Transverse colon (tissue), 4 donors: Measurements from ENCODE around the gene STING1. TPM values are rescaled to one million over a fixed set of nuclear protein-coding genes. Genes with fewer than 3 reads are reported as not detected.

Experiments used
- DNase-seq: peaks from one replicate; pipeline ENCODE4 v3.0.0-alpha.2; 2019
- H3K27ac ChIP-seq, 4 donors: fragments of 200-600 bp; sonication (generic); 2 replicates each; pipeline ENCODE4 v1.5.1; 2016 to 2018; ENCODE audit warnings: inconsistent platforms in 4 of 4
- H3K27me3 ChIP-seq: fragments of 200-600 bp; sonication (generic); 2 replicates; pipeline ENCODE4 v1.5.1; 2017; ENCODE audit warnings: inconsistent platforms
- H3K36me3 ChIP-seq, 4 donors: fragments of 200-600 bp; sonication (generic); 2 replicates each; pipeline ENCODE4 v1.5.1; 2017 to 2019; ENCODE audit warnings: inconsistent platforms in 4 of 4
- H3K4me1 ChIP-seq, 4 donors: fragments of 200-600 bp; sonication (generic); 2 replicates each; pipeline ENCODE4 v1.5.1; 2017 to 2020; ENCODE audit warnings: inconsistent platforms in 4 of 4
- H3K4me3 ChIP-seq, 4 donors: fragments of 200-600 bp; sonication (generic); 1 replicate in 1 of 4; 2 replicates in 3 of 4; pipeline versions ENCODE4 v1.5.1 to v1.6.1; 2017 to 2019; ENCODE audit warnings: inconsistent platforms in 4 of 4
- H3K9me3 ChIP-seq, 2 donors: fragments of 200-600 bp; sonication (generic); 2 replicates each; pipeline ENCODE4 v1.5.1; 2017 to 2019; ENCODE audit warnings: inconsistent platforms in 2 of 2
- EP300 ChIP-seq: sonication (generic); formaldehyde crosslinking; IDR thresholded peaks from one replicate; pipeline ENCODE4 v1.6.1; 2017; ENCODE audit warnings: antibody characterized with exemption, low read depth
- POLR2A ChIP-seq: fragments of 450-650 bp; IDR thresholded peaks from one replicate; pipeline ENCODE4 v1.6.1; 2016; ENCODE audit warnings: antibody characterized with exemption, mild to moderate bottlenecking, moderate library complexity
- POLR2AphosphoS5 ChIP-seq, 3 donors: sonication (generic); formaldehyde crosslinking; IDR thresholded peaks; one replicate each; pipeline ENCODE4 v1.6.1; 2016; ENCODE audit warnings: antibody characterized with exemption in 3 of 3
- WGBS, 2 donors: methylation state at CpG; one replicate each; pipeline ENCODE4 v1.1.5; 2018; ENCODE audit warnings: low coverage in 1 of 2; 5-methylcytosine and 5-hydroxymethylcytosine counted together
- in situ Hi-C, 4 donors: fragments of 200-750 bp; cut with MboI; loops; one replicate each; pipeline versions ENCODE4 v1.15.0 to v1.15.1; 2017; ENCODE audit warnings: low sequenced_read_pairs in 3 of 4, low pct_ligation_motif_present in 1 of 4, low pct_unique_long_range_greater_than_20kb in 1 of 4
- intact Hi-C: fragments of 100-400 bp; cut with DNase I; formaldehyde crosslinking; loops from one replicate; pipeline ENCODE4 v1.15.1; 2023; ENCODE audit warnings: low total_unique reads
- total RNA-seq, 4 donors: library from RNA; depleted of rRNA; stranded (reverse); fragments of >200 nt; gene quantifications; one replicate each; pipeline ENCODE4 v1.1.0, GENCODE V29; 2016
- TF ChIP-seq, protein P1 (sequence below), 5 experiments: fragments of 200-600 bp in 3 of 5; fragments of 450-650 bp in 2 of 5; sonication (generic) in 3 of 5; IDR thresholded peaks; 1 replicate in 2 of 5; 2 replicates in 3 of 5; pipeline ENCODE4 v1.5.1; 2016 to 2017; ENCODE audit warnings: antibody characterized with exemption in 5 of 5, inconsistent platforms in 3 of 5, mild to moderate bottlenecking in 2 of 5, moderate library complexity in 1 of 5

STING1 gene
- total RNA-seq, 4 donors from 2014 or later: 12.2 to 51.5 (median 19.1) TPM

GRCh38 chr5:139495638-139496435 lies 13.3 kb upstream of the STING1 start:
- 91 to 92% methylated on average over 2 to 3 of the region's 3 CpGs for WGBS, 2 donors
- H3K9me3 ChIP-seq: no peaks in the 10 kb centered on the region
- intact Hi-C loops: no loop called here
- H3K36me3 ChIP-seq: no peaks in the 10 kb centered on the region
- TF ChIP-seq, protein P1, sequence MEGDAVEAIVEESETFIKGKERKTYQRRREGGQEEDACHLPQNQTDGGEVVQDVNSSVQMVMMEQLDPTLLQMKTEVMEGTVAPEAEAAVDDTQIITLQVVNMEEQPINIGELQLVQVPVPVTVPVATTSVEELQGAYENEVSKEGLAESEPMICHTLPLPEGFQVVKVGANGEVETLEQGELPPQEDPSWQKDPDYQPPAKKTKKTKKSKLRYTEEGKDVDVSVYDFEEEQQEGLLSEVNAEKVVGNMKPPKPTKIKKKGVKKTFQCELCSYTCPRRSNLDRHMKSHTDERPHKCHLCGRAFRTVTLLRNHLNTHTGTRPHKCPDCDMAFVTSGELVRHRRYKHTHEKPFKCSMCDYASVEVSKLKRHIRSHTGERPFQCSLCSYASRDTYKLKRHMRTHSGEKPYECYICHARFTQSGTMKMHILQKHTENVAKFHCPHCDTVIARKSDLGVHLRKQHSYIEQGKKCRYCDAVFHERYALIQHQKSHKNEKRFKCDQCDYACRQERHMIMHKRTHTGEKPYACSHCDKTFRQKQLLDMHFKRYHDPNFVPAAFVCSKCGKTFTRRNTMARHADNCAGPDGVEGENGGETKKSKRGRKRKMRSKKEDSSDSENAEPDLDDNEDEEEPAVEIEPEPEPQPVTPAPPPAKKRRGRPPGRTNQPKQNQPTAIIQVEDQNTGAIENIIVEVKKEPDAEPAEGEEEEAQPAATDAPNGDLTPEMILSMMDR (IDR thresholded peaks at IDR 0.05): no peak
- TF ChIP-seq POLR2AphosphoS5 (IDR thresholded peaks at IDR 0.05) (no peak), POLR2A (no peak), EP300 (no peak)
- in situ Hi-C loops: no loop called here
- peaks cover 0 to 11% (median 4%) of the 10 kb centered on the region in 4 donors for H3K4me1 ChIP-seq
- H3K27me3 ChIP-seq: no peaks in the 10 kb centered on the region
- no peak overlapping the region for H3K4me3 ChIP-seq
- no peak overlapping the region for H3K27ac ChIP-seq
- DNase-seq: no peak

- Histone ChIP-seq H3K4me3 (no peak overlapping the region), H3K27ac (no peak overlapping the region), H3K27me3 (no peaks in the 10 kb centered on the region), H3K36me3 (no peaks in the 10 kb centered on the region), H3K4me1 (peaks cover 0 to 11% (median 4%) of the 10 kb centered on the region in 4 donors), H3K9me3 (no peaks in the 10 kb centered on the region)
- in situ Hi-C loops (no loop called here), intact Hi-C loops (no loop called here)
- no peak for DNase-seq
- TF ChIP-seq POLR2AphosphoS5 (IDR thresholded peaks at IDR 0.05) (no peak), POLR2A (no peak), EP300 (no peak)
These were observed 12.3 kb upstream of the STING1 start for GRCh38 chr5:139494832-139495231.

GRCh38 chr5:139494256-139494655 lies 11.7 kb upstream of the STING1 start:
- no peaks in the 10 kb centered on the region for H3K27me3 ChIP-seq
- no peak for DNase-seq
- H3K4me1 ChIP-seq: peaks cover 0 to 11% (median 4%) of the 10 kb centered on the region in 4 donors
- intact Hi-C loops (no loop called here), in situ Hi-C loops (no loop called here)
- no peaks in the 10 kb centered on the region for H3K9me3 ChIP-seq
- TF ChIP-seq EP300 (no peak), POLR2A (no peak), POLR2AphosphoS5 (IDR thresholded peaks at IDR 0.05) (no peak)
- TF ChIP-seq, protein P1 (IDR thresholded peaks at IDR 0.05): no peak
- H3K4me3 ChIP-seq: no peak overlapping the region
- H3K27ac ChIP-seq: no peak overlapping the region
- 67 to 83% methylated on average over 1 to 3 of the region's 3 CpGs for WGBS, 2 donors
- H3K36me3 ChIP-seq: no peaks in the 10 kb centered on the region

GRCh38 chr5:139492700-139493192 lies 10.2 kb upstream of the STING1 start:
- in situ Hi-C loops: no loop called here

More at GRCh38 chr5:139492700-139493192, 10.2 kb upstream of the STING1 start:
- DNase-seq: no peak
- 6 to 39% methylated on average over 4 to 6 of the region's 6 CpGs for WGBS, 2 donors
- Histone ChIP-seq H3K9me3 (no peaks in the 10 kb centered on the region), H3K4me1 (peaks cover 0 to 11% (median 4%) of the 10 kb centered on the region in 4 donors), H3K27me3 (no peaks in the 10 kb centered on the region), H3K4me3 (no peak overlapping the region), H3K27ac (no peak overlapping the region), H3K36me3 (no peaks in the 10 kb centered on the region)
- TF ChIP-seq EP300: no peak
- TF ChIP-seq POLR2AphosphoS5 (IDR thresholded peaks at IDR 0.05): no peak
- TF ChIP-seq, protein P1 (IDR thresholded peaks at IDR 0.05): no peak
- no peak for TF ChIP-seq POLR2A
- intact Hi-C loops: no loop called here
